GM19463 (cell line): ENCODE data around the gene RAB4A.
A peak's percentile ranks its signal among the peaks of the same experiment; 100 is the strongest.

Experiments used
- ATAC-seq: cut with Tn5 transposase; IDR thresholded peaks from one replicate; pipeline ENCODE4 v1.9.1; 2021; ENCODE audit warnings: mild to moderate bottlenecking, moderate library complexity; ENCODE audit not compliant: unreplicated experiment

RAB4A gene, protein sequence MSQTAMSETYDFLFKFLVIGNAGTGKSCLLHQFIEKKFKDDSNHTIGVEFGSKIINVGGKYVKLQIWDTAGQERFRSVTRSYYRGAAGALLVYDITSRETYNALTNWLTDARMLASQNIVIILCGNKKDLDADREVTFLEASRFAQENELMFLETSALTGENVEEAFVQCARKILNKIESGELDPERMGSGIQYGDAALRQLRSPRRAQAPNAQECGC

DNA sequence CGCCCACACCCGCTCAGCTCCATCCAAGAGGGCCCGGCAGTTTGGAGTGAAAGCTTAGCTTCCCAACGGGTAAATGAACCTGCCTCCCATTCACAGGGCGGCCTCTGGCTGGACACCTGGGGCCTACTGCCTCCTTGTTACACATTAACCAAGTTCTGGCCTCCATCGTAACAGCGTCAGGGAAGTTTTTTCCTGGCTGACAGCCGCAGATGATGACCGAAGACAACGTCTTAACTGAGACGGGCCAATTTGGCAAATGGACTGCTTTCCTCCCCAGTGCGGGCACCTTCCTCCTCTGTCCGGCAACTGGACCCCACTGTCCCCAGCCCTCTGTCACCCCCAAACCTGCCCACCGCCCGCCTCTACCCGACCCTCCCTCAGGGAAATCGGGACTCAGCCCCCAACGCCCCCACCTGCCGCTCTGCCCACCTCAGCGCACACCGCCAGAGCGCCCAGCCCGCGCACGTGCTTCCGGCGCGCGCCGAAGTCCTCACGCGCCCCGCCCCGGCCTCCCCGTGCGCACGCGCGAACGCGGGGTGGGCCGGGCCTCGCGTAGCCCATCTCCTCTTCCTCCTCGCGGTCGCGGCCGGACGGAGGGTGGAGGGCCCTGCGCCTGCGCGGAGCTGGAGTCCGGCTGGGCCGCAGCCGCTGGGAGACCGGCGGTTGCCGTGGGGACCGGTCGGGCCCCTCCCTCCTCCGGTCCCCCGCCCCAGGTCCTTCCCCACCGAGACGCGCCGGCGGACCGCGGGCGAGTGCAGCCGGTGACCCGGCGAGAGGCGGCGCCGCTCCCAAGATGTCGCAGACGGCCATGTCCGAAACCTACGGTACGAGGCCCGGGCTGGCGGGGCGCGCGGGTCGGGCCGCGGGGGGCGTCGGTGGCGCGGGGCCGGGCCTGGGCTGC is at the start of gene RAB4A:
RAB4A (plus strand) TSS at position 565 of the 901 bp plus-strand sequence; CDS start at position 794, 229 bp downstream.
- ATAC-seq, result peak; percentile 85

DNA sequence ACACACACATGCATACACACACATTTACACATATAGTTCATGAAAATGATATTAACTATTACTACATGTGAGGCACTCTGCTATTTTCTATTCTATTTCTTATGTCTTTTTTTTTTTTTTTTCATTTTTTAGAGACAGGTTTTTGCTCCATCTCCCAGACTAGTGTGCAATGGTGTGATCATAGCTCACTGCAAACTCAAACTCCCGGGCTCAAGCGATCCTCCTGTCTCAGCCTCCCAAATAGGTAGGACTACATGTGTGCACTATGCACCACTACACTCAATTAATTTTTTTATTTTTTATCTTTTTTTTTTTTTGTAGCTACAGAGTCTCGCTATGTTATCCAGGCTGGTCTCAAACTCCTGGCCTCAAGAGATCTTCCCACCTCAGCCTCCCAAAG is 48.8 kb upstream of the RAB4A start:
- ATAC-seq, result no peak

DNA sequence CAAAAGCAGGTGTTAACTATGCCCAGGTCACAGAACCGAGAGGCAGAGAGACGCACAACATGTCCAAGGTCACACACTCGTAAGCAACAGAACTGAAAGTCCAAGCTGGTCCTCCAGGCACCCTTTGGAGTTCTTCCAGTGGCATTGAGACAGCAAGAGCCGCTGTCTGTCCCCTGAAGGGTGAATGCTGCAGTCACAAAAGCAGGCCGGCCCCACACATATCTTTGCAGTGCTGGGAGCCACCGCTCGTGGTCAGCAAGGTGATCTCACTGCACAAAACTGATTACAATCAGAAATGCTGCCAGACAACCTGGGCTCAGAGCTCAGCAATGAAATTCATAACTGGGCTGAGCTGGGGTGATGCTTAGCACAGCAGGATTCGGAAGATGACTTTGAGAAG is 47.4 kb upstream of the RAB4A start:
- no peak for ATAC-seq

DNA sequence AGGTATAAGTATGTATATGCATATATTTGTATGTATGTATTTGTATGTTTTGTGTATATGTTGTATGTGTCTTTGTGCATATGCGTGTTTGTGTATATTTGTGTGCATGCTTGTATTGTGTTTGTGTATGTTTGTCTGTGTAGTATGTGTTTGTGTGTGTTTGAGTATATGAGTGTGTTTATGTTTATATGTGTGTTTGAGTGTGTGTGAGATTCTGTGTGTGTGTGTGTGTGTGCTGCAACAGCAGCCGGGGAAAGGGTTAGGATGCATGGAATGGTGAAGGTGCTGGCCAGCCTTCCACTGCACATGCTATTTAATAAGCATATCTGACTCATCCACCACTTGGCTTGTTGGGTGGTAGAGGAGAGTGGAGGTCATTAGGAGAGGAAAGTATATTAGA is 46.6 kb upstream of the RAB4A start:
- no peak for ATAC-seq

DNA sequence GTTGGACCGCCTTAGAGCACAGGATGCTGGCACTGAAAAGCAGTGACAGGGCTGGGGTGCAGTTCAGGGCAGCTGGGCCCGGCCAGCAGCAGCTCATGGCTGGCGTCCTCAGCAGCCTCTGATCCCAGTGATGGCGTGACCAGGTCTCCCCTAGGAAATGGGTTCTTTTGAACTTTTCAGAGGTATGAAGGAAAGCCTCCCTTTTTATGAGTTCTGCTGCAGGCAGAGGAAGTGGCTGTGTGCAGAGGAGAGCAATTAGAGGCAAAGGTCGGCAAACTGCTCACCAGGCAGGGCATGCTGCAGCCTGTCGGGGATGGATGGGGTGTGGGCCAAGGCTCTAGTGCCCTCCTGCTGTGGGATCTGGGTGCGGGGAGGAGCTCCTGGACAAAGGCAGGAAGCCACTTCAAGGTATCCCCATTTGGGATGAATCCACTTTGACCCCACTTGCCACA is 45.6 kb upstream of the RAB4A start:
- no peak for ATAC-seq

DNA sequence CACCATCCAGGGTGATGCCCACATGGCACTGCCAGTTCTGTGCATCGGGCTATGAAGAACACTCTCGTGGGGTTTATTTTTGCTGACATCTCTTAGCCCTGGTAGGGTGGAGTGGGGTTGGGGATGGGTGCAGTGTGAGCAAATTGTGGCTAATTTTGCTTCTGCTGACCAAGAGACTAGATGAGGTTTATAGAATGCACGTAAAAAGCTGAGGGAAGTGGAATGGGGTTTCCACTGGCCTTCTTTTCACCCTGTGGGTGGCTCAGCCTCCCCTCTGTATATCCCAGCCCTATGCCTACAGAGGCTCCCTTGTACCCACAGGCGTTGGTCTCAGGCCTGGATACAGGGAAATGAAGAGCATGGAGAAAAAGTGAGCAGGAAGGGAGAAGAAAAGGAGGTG is 44.1 kb upstream of the RAB4A start:
- ATAC-seq, result no peak

DNA sequence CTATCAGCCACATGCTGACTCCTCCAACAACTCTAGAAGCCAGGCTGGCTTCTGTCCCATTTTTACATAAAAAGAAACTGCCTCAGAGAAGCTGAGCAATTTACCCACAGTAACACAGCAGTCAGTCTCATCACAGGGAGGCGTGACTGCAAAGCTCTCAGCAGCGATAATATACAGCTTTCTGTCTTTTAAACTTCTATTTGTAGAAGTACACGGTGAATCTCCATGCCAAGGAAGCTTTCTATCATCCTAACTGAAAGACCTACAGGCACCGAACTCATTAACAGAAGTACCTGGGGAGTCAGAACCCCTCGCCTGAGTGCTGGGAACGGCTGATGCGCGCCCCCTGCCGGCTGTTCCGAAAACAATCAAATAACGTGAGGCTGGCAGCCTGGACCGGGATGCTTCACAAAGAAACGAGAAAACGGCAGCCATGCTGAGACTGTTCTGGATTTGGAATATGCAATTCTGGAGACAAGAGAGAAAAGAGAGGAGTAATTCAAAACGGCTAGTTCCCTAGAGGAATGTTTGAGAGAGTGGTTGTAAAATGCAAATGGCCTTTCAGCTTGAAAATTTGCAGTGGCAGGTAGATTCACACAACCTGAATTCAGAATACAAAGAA is 43.5 kb upstream of the RAB4A start:
- ATAC-seq, result no peak

DNA sequence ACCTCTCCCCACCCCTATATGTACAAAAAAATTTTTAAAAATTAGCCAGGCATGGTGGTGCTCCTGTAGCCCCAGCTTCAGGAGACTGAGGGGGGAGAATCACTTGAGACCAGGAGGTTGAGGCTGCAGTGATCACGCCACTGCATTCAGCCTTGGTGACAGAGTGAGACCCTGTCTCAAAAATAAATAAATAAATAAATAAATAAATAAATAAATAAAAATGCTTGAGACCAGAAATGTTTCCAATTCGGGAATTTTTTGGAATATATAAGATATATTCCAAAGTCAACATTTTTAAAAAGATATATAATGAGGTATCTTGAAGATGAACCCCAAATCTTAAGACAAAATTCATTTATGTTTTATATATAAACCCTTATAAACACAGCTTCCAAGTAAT is 42.4 kb upstream of the RAB4A start:
- no peak for ATAC-seq

DNA sequence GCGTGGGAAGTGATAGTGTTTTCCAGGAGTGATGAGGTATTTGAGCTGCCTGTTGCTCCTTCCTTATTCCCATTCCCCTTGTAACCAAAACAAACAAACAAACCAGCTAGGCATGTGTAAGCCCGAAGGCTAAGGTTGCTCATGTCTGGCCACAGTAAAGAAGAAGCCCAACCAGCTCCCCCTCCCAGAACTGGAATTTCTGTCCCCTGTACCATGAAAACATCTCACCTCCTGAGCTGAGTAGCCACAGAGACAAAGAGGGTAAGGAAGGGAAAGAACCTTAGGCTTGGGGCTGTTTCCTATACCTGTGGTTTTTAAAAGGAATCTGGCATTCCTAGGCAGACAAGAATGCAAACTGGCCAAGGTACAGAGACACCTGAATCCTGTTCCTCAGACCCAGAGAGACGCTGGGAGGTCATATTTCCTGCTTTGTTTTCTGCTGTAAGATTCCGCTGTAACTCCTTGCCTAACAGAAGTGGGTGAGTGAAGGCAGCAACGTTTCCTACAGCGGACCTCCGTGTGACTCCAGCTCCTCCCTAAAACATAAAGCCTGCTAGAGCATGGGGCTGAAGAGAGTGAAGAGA is 41.7 kb upstream of the RAB4A start:
- no peak for ATAC-seq

DNA sequence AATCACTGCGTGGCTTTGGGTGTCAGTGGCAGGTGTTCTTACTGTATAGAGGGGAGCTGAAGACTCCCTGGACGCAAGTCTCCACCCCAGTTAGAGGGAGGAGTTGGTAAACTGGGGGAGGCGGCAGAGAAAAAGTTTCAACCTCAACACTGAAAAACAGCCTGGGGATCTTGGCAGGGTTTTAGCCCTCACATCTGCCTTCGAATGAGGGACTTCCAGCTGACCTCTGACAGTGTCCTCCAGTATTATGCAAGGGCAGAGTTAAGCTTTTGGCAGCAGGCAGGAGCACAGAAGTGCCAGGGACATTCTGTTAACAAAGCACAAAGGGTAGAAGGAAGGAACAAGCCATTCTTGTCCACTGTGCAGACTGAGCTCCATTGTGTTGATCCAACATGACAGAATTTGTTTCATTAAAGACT is 41.2 kb upstream of the RAB4A start:
- peak; percentile 39 for ATAC-seq

DNA sequence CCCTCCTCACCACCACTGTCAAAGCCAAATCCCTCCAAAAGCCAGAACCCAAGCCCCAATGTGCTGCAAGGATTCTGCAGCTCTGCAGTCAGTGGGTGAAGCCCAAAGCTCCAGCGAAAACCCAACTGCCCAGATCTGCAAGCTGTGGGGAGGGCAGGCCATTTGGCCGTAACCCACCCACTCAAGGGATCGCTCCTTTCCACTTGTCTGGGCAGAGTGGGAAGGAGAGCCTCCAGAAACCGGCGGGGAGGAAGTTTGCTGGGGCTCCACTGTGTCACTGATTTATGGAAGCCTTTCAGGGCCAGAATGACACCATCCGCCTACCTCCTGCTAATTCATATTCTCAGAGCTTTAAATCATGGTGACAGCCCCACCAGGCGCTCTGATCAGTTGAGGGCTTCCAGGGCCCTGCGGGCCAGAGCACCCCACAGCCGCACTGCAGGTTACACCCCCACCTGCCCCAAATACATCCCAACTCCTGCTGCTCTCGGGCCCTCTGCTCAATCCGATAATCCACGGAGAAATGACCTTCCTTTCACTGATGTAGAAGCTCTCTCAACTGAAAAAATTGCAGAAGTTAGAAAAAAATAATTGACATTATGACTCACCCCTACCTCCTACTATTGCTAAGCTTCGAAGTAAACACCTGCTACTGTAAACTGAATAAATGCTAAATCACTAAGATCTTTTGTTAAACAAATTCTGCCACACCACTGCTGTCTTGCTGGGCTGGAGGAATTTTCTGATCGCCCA is 40.6 kb upstream of the RAB4A start:
- peak; percentile 46 for ATAC-seq

DNA sequence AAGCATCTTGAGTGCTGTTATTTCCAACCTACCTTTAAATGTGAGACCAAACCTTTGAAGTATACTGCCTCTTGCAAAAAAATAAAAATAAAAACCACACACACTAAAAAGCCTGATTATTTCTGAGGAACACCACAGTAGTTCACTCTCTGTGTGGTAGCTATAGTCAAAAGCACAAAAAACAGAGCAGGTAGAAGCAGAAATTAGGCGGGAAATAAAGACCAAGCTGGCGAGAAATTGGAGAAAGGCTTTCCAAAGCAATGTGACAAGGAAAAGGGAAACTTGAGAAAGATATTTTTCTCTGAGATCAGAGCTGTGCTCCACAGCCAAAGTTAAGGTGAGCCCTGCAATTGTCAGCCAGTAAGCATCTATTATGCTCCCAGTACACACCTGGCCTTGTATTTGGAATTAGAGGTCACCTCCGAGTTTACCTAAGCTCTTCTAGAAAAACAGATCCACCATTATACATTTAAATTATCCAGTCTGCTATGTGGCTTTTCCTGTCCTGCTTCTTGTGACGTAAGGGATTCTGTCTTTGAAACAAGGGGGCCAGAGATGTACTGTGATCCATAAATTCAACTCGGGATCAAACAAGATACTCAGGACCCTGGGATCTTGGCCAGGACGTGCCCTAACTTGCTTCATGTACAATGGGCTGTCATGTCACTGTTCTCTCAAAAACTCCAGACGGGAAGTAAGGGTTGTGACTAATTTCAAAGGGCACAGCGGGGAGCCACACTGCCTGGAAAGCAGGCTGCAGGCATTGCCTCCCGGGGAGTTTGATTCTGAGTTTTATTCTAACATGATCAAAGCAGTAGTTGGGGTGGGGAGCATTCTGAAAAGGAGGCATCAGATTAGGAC is 39.8 kb upstream of the RAB4A start:
- ATAC-seq, result no peak

DNA sequence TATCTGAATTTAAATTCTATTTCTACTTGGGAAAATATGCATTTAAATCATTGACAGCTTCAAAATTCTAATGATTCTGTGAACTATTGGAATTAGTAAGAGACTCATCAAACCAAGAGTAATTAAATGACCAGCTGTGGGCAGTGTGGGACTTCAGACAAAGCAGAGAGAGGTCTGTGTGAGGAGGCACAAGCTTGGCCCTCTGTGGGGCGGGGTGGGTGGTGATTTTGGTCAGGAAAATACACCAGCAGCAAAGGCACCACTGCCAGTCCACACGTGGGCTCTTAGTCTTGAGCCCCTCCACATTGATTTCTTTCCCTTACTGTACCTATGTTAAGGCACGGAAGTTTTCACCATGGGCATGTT is 39.2 kb upstream of the RAB4A start:
- ATAC-seq, result no peak

DNA sequence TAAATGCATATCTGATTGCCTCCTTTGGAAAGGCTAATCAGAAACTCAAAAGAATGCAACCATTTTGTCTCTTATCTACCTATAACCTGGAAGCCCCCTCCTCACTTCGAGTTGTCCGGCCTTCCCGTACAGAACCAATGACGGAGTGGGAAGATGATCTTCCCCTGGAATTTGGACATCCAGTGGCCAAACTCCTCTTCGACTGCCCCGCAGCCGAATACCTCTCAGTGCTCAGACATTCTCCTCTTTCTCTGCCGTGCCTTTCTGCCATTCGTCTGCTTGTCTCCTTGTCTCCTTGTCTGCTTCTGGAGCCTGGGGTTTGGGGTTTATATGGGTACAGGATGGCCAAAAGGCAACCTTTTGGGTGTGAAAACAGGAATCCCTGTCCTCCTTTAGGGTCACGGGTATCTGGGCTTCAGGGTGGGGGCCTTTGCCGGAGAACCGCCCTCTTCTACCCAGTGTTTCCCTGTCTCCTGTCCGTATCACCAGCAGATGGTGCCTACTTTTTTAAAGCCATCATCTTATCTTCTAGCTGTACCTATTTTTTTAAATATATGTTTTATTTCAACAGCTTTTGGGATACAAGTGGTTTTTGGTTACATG is 35.9 kb upstream of the RAB4A start:
- ATAC-seq, result no peak

DNA sequence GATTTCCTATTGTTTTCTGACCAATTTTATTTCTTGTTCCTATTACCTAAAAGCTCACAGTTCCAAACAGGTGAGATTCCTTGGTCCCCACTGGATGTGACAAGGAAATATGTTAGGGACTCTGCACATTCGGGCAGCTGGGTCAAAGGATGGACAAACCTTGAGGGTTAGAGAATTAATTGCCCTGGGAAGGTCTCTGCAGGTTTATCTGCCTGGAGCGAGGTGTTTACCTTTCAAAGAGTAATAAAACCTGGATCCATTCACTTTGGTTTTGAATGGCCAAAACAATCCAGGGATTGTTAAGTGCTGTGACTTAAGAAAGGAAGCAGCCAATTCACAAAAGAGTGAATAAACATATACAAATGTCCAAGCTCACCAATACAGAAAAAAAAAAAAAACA is 33.6 kb upstream of the RAB4A start:
- no peak for ATAC-seq

DNA sequence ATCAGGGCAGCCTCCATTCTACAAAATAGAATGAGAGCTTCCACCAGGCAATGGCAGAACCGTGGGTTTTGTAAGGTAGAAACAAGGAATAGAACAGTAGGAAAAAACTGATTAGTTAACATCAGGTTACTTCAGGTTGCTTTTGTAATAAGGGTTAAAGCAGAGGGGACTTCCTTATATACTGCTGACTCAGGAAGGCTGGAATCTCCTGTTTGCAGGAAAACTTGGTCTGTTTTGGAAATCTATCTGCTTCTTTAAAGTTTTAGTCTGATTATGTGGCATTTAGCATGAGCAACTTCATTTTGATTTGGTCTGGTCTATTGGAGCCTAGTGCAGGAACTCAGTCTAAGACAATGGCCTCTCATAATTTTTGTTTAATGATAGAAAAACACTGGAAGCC is 32.7 kb upstream of the RAB4A start:
- no peak for ATAC-seq

DNA sequence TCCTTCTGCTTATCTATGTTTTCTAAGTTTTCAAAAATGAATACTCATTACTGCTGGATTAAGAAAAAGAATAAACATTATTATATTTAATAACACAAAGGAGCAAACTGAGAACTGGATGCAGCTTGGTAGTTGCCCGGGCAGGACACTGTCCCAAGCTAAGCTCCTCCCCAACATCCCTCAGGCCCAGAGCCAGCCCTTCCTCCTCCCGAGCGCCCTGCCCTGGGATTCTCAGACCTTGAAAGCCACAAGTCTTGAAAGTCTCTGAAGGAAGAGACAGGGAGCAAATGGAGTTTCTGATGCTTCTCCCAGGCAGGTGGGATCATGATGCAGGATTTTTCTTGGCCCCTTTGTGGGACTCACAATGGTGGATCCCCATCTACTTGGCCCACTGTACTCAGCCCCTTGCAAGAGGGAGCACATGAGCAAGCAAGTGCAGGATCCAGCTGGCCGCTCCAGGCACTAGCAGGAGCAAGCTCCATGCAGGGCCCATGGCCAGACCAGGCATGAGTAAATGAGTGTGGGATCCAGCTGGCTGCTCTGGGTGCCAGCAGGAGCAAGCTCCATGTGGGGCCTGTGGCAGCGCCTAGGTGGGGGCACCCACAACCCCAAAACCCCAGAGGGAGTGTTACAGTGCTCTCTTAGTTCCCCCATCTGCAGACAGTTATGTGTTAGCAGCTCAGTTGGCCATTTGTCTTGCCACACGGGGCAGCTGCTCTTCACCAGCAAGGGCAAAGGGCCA is 32.1 kb upstream of the RAB4A start:
- no peak for ATAC-seq

DNA sequence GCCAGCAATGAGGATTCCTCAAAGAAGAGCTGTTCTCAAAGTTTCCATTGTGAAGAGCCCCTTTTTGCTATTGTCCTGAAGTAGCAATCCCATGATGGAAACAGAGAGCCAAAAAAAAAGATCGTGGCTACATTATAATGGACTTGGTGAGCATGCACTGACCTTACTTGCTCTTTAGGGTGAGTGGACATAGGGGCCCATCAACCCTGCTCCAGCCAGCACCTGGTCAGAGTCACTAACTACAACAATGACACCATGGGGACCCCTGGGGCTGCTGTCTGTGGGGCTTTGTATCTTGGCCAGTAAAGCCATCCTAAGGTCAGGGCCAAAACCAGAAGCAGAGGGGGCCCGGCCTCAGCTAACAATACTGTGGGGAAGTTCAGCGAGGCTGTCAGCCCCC is 30.4 kb upstream of the RAB4A start:
- no peak for ATAC-seq

DNA sequence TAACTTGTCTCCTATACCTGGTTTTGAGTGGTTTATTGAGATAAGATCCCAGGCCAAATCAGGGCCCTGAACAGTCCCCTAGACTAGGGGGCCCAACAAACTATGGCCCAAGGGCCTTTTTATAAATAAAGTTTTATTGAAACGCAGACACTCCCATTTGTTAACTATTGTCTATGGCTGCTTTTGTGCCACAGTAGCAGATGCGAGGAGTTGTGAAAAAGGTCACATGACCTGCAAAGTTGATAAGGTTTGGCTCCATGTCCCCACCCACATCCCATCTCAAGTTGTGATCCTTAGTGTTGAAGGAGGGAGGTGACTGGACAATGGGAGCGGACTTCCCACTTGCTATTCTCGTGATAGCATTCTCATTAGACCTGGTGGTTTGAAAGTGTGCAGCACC is 29.5 kb upstream of the RAB4A start:
- ATAC-seq, result no peak
